ENCODE data around the gene NEK1. TPM values are rescaled to one million over a fixed set of nuclear protein-coding genes. Genes with fewer than 3 reads are reported as not detected.

Gene NEK1
- total RNA-seq, 1 experiment from 2014 or later = 12.3 TPM

DNA sequence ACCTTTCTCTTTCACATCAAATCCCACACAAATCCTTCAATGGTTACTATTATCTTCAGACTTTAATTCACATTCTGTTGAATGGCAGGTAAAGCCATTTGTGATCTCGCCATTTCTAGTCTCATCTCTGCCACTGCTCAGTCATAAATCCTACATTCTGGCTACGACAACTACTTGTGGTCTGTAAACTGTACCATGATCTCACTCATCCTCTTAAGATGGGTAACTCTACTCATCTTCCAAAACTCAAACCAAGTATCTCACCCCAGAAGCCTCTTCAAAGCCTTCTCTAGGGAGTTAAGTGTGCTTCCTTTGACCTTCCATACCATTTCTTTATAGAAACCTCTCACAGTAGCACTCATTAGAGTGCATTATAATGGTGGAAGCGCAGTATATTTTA is 101.8 kb downstream of the NEK1 start:
- Mint-ChIP-seq H3K36me3 (ENCODE audit: insufficient read depth in 1 of 3, low read depth in 3 of 3) (peaks cover 0 to 4% (median 4%) of the 10 kb centered on the region in 3 experiments; a peak in 3 of 7 replicates), H3K27ac (no peak overlapping the region)
- H3K27me3 ChIP-seq (ENCODE audit: insufficient read depth, low read length) = no peaks in the 10 kb centered on the region

More for the DNA sequence above, 101.8 kb downstream of the NEK1 start:
- Histone ChIP-seq H3K23me2 (ENCODE audit: insufficient read length, low read depth, low read length, poor library complexity, severe bottlenecking) (no peaks in the 10 kb centered on the region), H3K79me2 (ENCODE audit: insufficient read depth, low read length) (no peaks in the 10 kb centered on the region), H3K27ac (ENCODE audit: insufficient read length, low read depth, low read length) (no peak overlapping the region), H2AFZ (ENCODE audit: low read length) (no peak overlapping the region), H3K4me2 (ENCODE audit: insufficient read depth, insufficient read length, low read length) (no peak overlapping the region), H4K8ac (replicated peaks; ENCODE audit: insufficient read length, low read depth, low read length) (no peak overlapping the region), H3K56ac (ENCODE audit: insufficient read length, low read depth, low read length) (no peak overlapping the region), H2BK15ac (ENCODE audit: low read depth, low read length) (no peak overlapping the region), H3T11ph (ENCODE audit: low read length) (no peak overlapping the region), H3K4ac (ENCODE audit: low read depth, low read length) (no peak overlapping the region), H4K91ac (ENCODE audit: insufficient read length, low read depth, low read length) (no peak overlapping the region), H2AK5ac (ENCODE audit: insufficient read length, low read length) (no peak overlapping the region), H4K20me1 (ENCODE audit: control insufficient read depth, insufficient read depth, insufficient read length) (no peaks in the 10 kb centered on the region), H3K9ac (ENCODE audit: extremely low read depth, insufficient read length, low read length) (no peak overlapping the region), H3K14ac (ENCODE audit: insufficient read depth, low read length) (no peak overlapping the region), H3K9me3 (ENCODE audit: control insufficient read depth, low read depth, low read length) (no peaks in the 10 kb centered on the region), H3K23ac (ENCODE audit: insufficient read length, low read depth, low read length) (no peak overlapping the region), H2BK12ac (ENCODE audit: insufficient read length, low read depth, low read length) (no peak overlapping the region), H2BK5ac (ENCODE audit: insufficient read length, low read length) (no peak overlapping the region), H2BK20ac (ENCODE audit: low read depth, low read length, poor library complexity, severe bottlenecking) (no peak overlapping the region), H4K5ac (ENCODE audit: insufficient read length, low read depth, low read length) (no peak overlapping the region), H3K4me1 (ENCODE audit: insufficient read depth, low read length) (no peaks in the 10 kb centered on the region), H3K18ac (ENCODE audit: insufficient read length, low read depth, low read length) (no peak overlapping the region), H2BK120ac (ENCODE audit: low read depth, low read length, poor library complexity, severe bottlenecking) (no peak overlapping the region), H3K79me1 (ENCODE audit: insufficient read depth, low read depth, low read length, poor library complexity, severe bottlenecking) (no peaks in the 10 kb centered on the region)
- Mint-ChIP-seq H3K4me3 (no peak overlapping the region), H3K27me3 (ENCODE audit: low read depth) (no peaks in the 10 kb centered on the region), H3K4me1 (no peaks in the 10 kb centered on the region), H3K9me3 (no peaks in the 10 kb centered on the region)
- no peak for DNase-seq
- TF ChIP-seq, protein P1, sequence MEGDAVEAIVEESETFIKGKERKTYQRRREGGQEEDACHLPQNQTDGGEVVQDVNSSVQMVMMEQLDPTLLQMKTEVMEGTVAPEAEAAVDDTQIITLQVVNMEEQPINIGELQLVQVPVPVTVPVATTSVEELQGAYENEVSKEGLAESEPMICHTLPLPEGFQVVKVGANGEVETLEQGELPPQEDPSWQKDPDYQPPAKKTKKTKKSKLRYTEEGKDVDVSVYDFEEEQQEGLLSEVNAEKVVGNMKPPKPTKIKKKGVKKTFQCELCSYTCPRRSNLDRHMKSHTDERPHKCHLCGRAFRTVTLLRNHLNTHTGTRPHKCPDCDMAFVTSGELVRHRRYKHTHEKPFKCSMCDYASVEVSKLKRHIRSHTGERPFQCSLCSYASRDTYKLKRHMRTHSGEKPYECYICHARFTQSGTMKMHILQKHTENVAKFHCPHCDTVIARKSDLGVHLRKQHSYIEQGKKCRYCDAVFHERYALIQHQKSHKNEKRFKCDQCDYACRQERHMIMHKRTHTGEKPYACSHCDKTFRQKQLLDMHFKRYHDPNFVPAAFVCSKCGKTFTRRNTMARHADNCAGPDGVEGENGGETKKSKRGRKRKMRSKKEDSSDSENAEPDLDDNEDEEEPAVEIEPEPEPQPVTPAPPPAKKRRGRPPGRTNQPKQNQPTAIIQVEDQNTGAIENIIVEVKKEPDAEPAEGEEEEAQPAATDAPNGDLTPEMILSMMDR (conservative IDR thresholded peaks at IDR 0.05) = no peak
- no CpG with 5 or more reads among the region's 3 CpGs for WGBS (ENCODE audit: extremely low coverage, insufficient read length, low lambda C conversion rate)

Measured in H9 (cell line).